Small intestine (tissue), 7 donors: ENCODE data around the gene MIEF1. TPM values are rescaled to one million over a fixed set of nuclear protein-coding genes. Genes with fewer than 3 reads are reported as not detected.

Experiments used
- DNase-seq, 2 donors: peaks; one replicate each; pipeline versions ENCODE4 v3.0.0 to v3.0.0-alpha.2; 2013
- FAIRE-seq: peaks from 2 replicates; lab custom pipeline; 2012; peaks lifted over from hg19 to GRCh38; lab: Jason Lieb, UNC
- H3K27ac ChIP-seq, 3 donors: one replicate each; pipeline ENCODE4 v1.5.1; 2013; ENCODE audit warnings: low read length in 2 of 3, mild to moderate bottlenecking in 2 of 3, control low read depth in 1 of 3, inconsistent platforms in 1 of 3, low read depth in 1 of 3, moderate library complexity in 1 of 3
- H3K27me3 ChIP-seq, 3 donors: one replicate each; pipeline ENCODE4 v1.6.1; 2013; ENCODE audit warnings: low read length in 3 of 3, inconsistent platforms in 1 of 3; ENCODE audit not compliant: control insufficient read depth in 3 of 3, insufficient read depth in 3 of 3
- H3K36me3 ChIP-seq, 3 donors: one replicate each; pipeline ENCODE4 v1.6.1; 2013; ENCODE audit warnings: low read length in 3 of 3, inconsistent platforms in 1 of 3, low read depth in 1 of 3, mild to moderate bottlenecking in 1 of 3, moderate library complexity in 1 of 3; ENCODE audit not compliant: control insufficient read depth in 3 of 3, insufficient read depth in 2 of 3
- H3K4me1 ChIP-seq, 3 donors: one replicate each; pipeline ENCODE4 v1.6.1; 2013; ENCODE audit warnings: low read length in 2 of 3, inconsistent platforms in 1 of 3, low read depth in 1 of 3, mild to moderate bottlenecking in 1 of 3, moderate library complexity in 1 of 3; ENCODE audit not compliant: control insufficient read depth in 3 of 3, insufficient read depth in 2 of 3
- H3K4me3 ChIP-seq, 3 donors: one replicate each; pipeline ENCODE4 v1.5.1; 2013; ENCODE audit warnings: low read length in 3 of 3, control low read depth in 1 of 3, inconsistent platforms in 1 of 3, low read depth in 1 of 3, mild to moderate bottlenecking in 1 of 3, moderate library complexity in 1 of 3
- H3K9me3 ChIP-seq, 2 donors: one replicate each; pipeline ENCODE4 v1.6.1; 2013; ENCODE audit warnings: low read depth in 1 of 2, low read length in 1 of 2; ENCODE audit not compliant: control insufficient read depth in 2 of 2, insufficient read depth in 1 of 2
- WGBS, 3 donors: extraction: QIAGEN DNeasy Blood & Tissue Kit; methylation state at CpG; one replicate each; pipeline ENCODE4 v1.1.7; 2013; 5-methylcytosine and 5-hydroxymethylcytosine counted together
- polyA plus RNA-seq, 4 donors: library from polyadenylated mRNA; stranded (reverse) in 3 of 4; unstranded in 1 of 4; fragments of 200-250 nt in 3 of 4; fragments of 120-200 nt in 1 of 4; gene quantifications; one replicate each; pipeline versions ENCODE4 v1.2.1 to v1.2.3, GENCODE V29; 2013
- donor health status: healthy with polysubstance abuse.
- donor health status: control.
- donor health status: control.
- donor health status: Bipolar disorder and iron deficiency.
- donor health status: healthy.

Gene MIEF1
- polyA plus RNA-seq, 4 donors = 12.2 to 37.5 (median 18.7) TPM

DNA sequence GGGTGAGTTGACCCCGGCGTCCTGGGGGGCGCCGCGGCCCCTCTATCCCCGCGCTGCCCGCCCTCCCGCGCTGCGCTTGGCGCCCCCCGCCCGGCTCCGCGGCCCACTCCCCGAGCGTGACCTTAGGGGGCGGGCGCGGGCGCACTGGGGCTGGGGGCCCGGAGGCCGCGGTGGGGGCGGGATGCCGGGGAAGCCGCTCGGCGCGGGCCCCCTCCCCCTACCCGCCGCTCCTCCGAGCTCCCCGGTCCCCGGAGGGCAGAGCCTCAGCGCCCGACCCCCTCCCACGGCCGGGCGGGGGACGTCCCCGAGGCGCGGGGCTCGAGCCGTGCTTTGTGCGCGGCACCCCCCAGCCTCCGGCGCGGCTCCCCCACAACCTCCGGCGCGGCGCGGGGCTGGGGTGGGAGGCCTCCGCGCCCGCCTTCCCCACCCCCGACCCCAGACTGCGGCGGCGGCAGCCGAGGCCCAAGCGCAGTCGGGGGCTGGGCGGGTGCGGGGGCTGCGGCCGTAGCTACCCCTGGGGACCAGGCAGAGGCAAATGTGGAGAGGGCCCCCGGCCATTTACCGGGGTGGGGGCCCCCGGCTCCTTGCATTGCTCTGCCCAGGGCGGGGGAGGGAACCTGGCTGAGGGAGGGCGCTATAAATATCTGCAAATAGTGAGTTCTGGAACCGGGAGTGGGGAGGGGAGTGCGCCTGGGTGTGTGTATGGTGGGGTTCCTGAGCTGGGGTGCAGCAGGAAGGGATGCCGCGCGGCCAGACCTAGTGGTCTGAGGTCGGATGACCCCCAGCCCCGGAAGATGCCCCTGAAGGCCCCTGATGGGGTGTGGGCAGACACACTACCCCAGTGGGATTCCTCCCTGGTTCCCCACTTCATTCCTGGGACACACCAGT lies 44.3 kb upstream of the MIEF1 start:
- Histone ChIP-seq H3K9me3 (no peaks in the 10 kb centered on the region), H3K4me1 (peaks cover 0 to 24% (median 4%) of the 10 kb centered on the region in 3 donors), H3K27me3 (peaks cover 0 to 17% (median 3%) of the 10 kb centered on the region in 3 donors), H3K36me3 (no peaks in the 10 kb centered on the region), H3K4me3 (peak overlapping the region in 2 of 3 donors; percentile 44 to 49), H3K27ac (no peak overlapping the region)
- DNase-seq (no peak), FAIRE-seq (no peak)
- 2 to 5% (median 2%) methylated on average over 38 to 83 of the region's 83 CpGs for WGBS, 3 donors

DNA sequence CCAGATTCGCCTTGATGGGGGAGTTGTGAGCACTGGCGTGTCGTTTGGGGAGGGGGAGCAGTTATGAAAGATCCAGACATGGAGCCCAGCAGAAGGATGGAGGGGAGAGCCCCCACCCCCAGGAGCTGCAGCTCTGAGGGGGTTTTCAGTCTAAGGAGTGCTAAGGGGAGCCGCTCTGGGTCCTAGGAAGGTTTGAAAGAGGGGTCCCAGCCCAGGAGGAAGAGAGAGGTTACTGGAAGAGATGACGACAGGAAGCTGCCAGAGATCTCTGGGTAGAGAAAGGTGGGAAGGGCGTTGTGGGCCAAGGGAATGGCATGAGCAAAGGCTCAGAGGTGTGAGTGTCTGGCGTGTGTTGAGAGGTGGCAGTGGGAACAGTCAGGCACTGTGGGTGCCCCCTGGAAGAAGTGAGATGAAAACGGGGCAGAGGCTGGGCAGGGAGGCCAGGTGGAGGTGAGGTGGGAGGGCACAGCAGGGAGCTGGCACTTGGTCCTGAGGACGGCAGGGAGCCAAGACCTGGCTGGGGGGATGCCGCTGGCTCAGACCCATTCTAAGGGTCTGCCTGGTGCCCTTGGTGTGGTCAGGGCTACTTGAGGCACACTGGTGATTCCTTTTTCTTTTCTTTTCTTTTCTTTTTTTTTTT lies 43.5 kb upstream of the MIEF1 start:
- Histone ChIP-seq H3K27me3 (peaks cover 0 to 17% (median 3%) of the 10 kb centered on the region in 3 donors), H3K36me3 (no peaks in the 10 kb centered on the region), H3K27ac (no peak overlapping the region), H3K4me3 (peak overlapping the region in 2 of 3 donors; percentile 44 to 49), H3K9me3 (no peaks in the 10 kb centered on the region), H3K4me1 (peaks cover 0 to 24% (median 4%) of the 10 kb centered on the region in 3 donors)
- FAIRE-seq = no peak
- 40 to 53% (median 50%) methylated on average over 9 to 10 of the region's 10 CpGs for WGBS, 3 donors
- no peak for DNase-seq

DNA sequence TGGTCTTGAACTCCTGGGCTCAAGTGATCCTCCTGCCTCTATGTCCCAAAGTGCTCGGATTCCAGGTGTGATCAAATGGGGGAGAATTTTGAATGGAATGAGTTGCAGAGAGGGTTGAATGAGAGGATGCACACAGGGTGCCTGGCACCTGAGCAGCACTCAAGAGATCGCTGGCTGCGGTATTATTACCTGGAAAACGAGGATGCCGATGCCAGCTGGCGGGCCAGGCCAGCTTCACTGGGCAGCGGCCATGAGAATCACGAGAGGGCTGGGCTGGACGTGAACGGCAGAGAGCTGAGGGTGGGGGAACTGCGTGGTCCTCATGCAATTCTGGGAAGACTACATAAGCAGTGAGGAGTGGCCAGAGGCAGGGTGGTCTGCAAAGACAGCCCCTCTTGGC lies 42.4 kb upstream of the MIEF1 start:
- no peak for FAIRE-seq
- WGBS, 3 donors = 78 to 85% (median 81%) methylated on average over 11 of the region's 11 CpGs

DNA sequence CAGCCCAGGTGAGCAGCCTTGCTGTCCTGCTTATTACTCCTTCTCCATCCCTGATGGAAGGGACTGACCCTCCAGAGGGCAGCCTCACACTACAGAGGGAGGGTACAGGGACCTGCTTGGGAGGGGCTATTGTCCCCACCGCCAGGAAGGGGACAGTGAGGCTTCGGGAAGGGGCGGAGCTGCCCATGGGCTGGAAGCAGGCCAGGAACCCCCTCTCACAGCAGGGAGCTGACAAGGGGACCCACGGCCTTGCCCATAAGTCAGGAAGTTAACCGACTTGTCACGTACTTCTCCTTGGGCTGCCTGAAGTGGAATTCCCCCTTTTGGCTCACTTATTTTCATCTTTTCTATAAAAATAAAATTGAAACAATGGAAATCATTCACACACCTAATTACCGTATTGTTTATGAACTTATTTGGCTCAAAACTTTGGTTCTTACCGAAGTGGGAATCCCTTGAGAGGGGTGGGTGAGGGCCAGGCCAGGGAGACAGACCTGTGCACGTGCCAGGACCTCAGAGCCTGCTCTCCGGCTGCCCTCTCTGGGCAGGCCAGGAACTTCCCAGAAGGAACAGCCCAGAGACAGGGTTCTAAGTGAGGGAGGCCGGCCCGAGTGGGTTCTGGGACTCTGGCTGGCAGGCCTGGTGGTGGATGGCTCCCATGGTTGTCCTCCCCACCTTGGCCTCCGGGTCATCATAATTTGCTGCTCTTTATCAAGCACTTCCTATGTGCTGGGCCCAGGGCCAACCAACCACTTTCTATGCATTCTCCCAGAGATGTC lies 39.5 kb upstream of the MIEF1 start:
- Histone ChIP-seq H3K9me3 (no peaks in the 10 kb centered on the region), H3K27me3 (peaks cover 0 to 12% (median 0%) of the 10 kb centered on the region in 3 donors), H3K4me1 (peaks cover 0 to 45% (median 5%) of the 10 kb centered on the region in 3 donors), H3K27ac (peak overlapping the region; percentile 4 to 47 (median 8)), H3K36me3 (peaks cover 0 to 3% (median 0%) of the 10 kb centered on the region in 3 donors), H3K4me3 (no peak overlapping the region)
- 58 to 79% (median 75%) methylated on average over 13 of the region's 13 CpGs for WGBS, 3 donors
- FAIRE-seq (no peak), DNase-seq (no peak)

More for the DNA sequence above, 42.4 kb upstream of the MIEF1 start:
- H3K4me3 ChIP-seq = no peak overlapping the region
- H3K9me3 ChIP-seq = no peaks in the 10 kb centered on the region
- no peak for DNase-seq
- H3K27ac ChIP-seq = no peak overlapping the region
- peaks cover 0 to 3% (median 0%) of the 10 kb centered on the region in 3 donors for H3K36me3 ChIP-seq
- peaks cover 0 to 17% (median 3%) of the 10 kb centered on the region in 3 donors for H3K27me3 ChIP-seq
- peaks cover 0 to 23% (median 0%) of the 10 kb centered on the region in 3 donors for H3K4me1 ChIP-seq

DNA sequence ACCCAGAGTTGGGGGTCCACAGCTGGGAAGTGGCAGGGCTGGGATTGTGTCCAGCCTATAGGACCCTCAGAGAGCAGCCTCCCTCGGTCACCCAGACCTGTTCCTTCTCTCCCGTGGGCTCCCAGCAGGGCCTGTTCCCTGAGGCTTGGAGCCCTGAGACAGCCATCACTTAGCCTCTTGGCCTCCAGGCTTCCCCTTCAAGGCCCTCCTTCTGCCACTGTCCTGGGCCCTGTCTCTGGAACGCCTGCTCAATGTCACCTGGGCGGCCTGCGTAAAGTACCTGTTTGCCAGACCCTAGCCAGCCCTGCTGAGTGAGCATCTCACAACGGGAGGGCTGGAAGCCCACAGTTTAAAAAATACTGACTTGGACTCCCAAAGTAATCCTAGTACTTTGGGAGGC lies 38.8 kb upstream of the MIEF1 start:
- peaks cover 0 to 7% (median 0%) of the 10 kb centered on the region in 3 donors for H3K27me3 ChIP-seq
- no peak for FAIRE-seq
- peaks cover 0 to 48% (median 5%) of the 10 kb centered on the region in 3 donors for H3K4me1 ChIP-seq

DNA sequence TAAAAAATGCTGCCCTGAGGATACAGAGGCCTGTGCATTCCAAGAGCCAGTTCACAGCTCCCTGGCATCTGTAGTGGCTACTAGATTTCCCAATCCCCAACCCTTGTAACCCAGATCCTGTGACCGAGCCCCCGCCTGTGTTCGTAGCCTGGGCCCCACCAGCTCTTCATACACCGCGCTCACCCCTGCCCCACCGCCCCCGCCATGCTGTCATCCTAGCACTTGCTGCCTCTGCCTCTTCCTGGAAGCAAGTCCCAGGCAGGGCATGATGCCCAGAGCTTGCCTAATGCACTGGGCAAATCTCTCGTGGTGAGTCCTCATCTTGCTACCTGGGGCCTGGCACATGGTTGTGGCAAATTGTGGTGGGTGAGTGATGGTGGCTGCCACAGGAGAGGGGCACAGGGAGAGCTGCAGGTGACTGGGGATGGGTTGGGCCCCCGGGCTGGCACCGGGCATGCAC lies 38.1 kb upstream of the MIEF1 start:
- WGBS, 3 donors = 66 to 77% (median 75%) methylated on average over 8 to 10 of the region's 10 CpGs
- no peaks in the 10 kb centered on the region for H3K9me3 ChIP-seq
- H3K36me3 ChIP-seq = peaks cover 0 to 3% (median 0%) of the 10 kb centered on the region in 3 donors
- peaks cover 0 to under 1% (median 0%) of the 10 kb centered on the region in 3 donors for H3K27me3 ChIP-seq
- DNase-seq (no peak), FAIRE-seq (no peak)
- H3K4me3 ChIP-seq = no peak overlapping the region
- peaks cover 0 to 46% (median 5%) of the 10 kb centered on the region in 3 donors for H3K4me1 ChIP-seq
- H3K27ac ChIP-seq = peak overlapping the region in 2 of 3 donors; percentile 13 to 14

More for the DNA sequence above, 38.8 kb upstream of the MIEF1 start:
- peaks cover 0 to 3% (median 0%) of the 10 kb centered on the region in 3 donors for H3K36me3 ChIP-seq
- peak overlapping the region; percentile 4 to 42 (median 8) for H3K27ac ChIP-seq
- 90 to 97% (median 92%) methylated on average over 6 of the region's 6 CpGs for WGBS, 3 donors
- DNase-seq = no peak
- no peaks in the 10 kb centered on the region for H3K9me3 ChIP-seq
- no peak overlapping the region for H3K4me3 ChIP-seq

DNA sequence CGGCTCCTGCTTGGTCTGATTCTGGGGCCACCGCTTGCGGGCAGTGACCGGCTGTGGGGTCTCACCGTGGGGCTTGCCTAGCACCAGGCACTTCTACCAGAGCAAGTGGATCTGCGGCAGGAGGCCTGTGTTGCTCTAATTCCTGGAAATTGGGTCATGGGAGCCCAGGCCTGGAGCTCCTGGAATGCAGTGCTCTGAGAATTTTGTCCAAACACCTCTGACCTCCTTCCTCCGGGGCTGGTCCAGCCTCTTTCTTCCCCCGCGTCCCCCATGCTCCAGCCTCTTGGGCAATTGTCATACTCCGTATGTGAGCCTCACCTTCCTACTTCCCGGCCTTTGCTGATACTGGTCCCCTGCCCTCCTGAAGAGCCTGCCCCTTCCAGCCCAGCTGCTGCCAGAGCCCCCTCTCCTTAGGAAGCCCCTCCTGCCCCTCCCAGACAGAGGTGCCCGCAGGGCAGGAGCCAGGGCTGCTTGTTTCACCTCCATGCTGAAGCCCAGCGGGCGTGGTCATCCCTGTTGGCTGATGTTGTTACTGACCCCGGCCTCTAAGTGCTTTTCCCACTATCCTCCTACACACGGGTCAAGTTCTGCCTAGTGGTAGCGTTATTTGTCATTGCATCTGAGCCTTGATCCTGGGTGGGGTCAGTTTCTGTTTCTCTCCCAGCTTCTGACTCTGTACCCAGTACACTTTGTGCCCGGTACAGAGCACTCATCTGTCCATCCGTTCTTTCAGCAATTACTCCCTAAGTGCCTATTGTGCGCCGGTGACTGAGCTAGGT lies 35.7 kb upstream of the MIEF1 start:
- WGBS, 3 donors = 51 to 62% (median 54%) methylated on average over 21 of the region's 21 CpGs
- no peaks in the 10 kb centered on the region for H3K9me3 ChIP-seq
- H3K27ac ChIP-seq = peak overlapping the region; percentile 83 to 99 (median 99)
- H3K36me3 ChIP-seq = peaks cover 0 to 6% (median 0%) of the 10 kb centered on the region in 3 donors
- no peak for FAIRE-seq
- H3K4me1 ChIP-seq = peaks cover 0 to 70% (median 5%) of the 10 kb centered on the region in 3 donors
- peak; percentile 85 to 97 for DNase-seq
- H3K4me3 ChIP-seq = no peak overlapping the region
- H3K27me3 ChIP-seq = no peaks in the 10 kb centered on the region
